Natural killer cell (primary cell): ENCODE measurements around the gene LMBR1. TPM values are rescaled to one million over a fixed set of nuclear protein-coding genes. Genes with fewer than 3 reads are reported as not detected.
"Not testable (repeated sequence)": the region's sequence is repeated elsewhere in the genome, so short reads cannot be mapped to it uniquely, and the experiment has no call there.

Source experiments
- ATAC-seq, 3 donors: fragments of 150-1000 bp in 2 of 3; fragments of 200-7000 bp in 1 of 3; cut with Tn5 transposase; 1 replicate in 1 of 3; 2 replicates in 2 of 3; pipeline ENCODE4 v1.10.0; 2021; ENCODE audit warnings: mild to moderate bottlenecking in 2 of 3, moderate library complexity in 2 of 3
- DNase-seq, 2 donors: peaks; one replicate each; pipeline versions ENCODE4 v3.0.0 to v3.0.0-alpha.2; 2013 to 2021; ENCODE audit warnings: mixed read lengths in 1 of 2
- H3K27ac ChIP-seq: one replicate; pipeline ENCODE4 v1.5.1; 2013; ENCODE audit warnings: mild to moderate bottlenecking, low read length
- H3K27me3 ChIP-seq: one replicate; pipeline ENCODE4 v1.6.1; 2013; ENCODE audit warnings: low read length; ENCODE audit not compliant: control insufficient read depth, insufficient read depth
- H3K36me3 ChIP-seq: one replicate; pipeline ENCODE4 v1.6.1; 2013; ENCODE audit warnings: low read length; ENCODE audit not compliant: control insufficient read depth, insufficient read depth
- H3K4me1 ChIP-seq: one replicate; pipeline ENCODE4 v1.6.1; 2013; ENCODE audit warnings: low read length; ENCODE audit not compliant: control insufficient read depth, insufficient read depth
- H3K4me3 ChIP-seq: one replicate; pipeline ENCODE4 v1.5.1; 2013; ENCODE audit warnings: low read length
- H3K9me3 ChIP-seq: one replicate; pipeline ENCODE4 v1.6.1; 2013; ENCODE audit warnings: low read length; ENCODE audit not compliant: control insufficient read depth, insufficient read depth
- H3K27ac Mint-ChIP-seq, 2 donors: one replicate each; pipeline ENCODE4 v1.8.0; 2022; ENCODE audit warnings: mild to moderate bottlenecking in 2 of 2, mixed read lengths in 2 of 2, moderate library complexity in 1 of 2
- H3K27me3 Mint-ChIP-seq, 2 donors: one replicate each; pipeline ENCODE4 v1.8.0; 2022; ENCODE audit warnings: low read depth in 2 of 2, mixed read lengths in 2 of 2
- H3K36me3 Mint-ChIP-seq: one replicate; pipeline ENCODE4 v1.8.0; 2022; ENCODE audit warnings: mixed read lengths
- H3K4me1 Mint-ChIP-seq, 2 donors: one replicate each; pipeline ENCODE4 v1.8.0; 2022; ENCODE audit warnings: mixed read lengths in 2 of 2
- H3K4me3 Mint-ChIP-seq: one replicate; pipeline ENCODE4 v1.8.0; 2022; ENCODE audit warnings: mild to moderate bottlenecking, moderate library complexity, mixed read lengths
- H3K9me3 Mint-ChIP-seq, 2 donors: one replicate each; pipeline ENCODE4 v1.8.0; 2022; ENCODE audit warnings: mixed read lengths in 2 of 2
- CTCF ChIP-seq: fragments of 200-600 bp; IDR thresholded peaks from one replicate; pipeline ENCODE4 v1.8.0; 2022; ENCODE audit warnings: antibody characterized with exemption
- WGBS: methylation state at CpG from one replicate; pipeline ENCODE4 v1.1.7; 2013; ENCODE audit warnings: missing lambda C conversion rate; ENCODE audit not compliant: insufficient coverage; 5-methylcytosine and 5-hydroxymethylcytosine counted together
- intact Hi-C: fragments of 100-400 bp; cut with micrococcal nuclease; formaldehyde crosslinking; loops from one replicate; pipeline ENCODE4 v1.14.2; 2022
- total RNA-seq, 4 donors: library from RNA; stranded (reverse); fragments of 120-200 nt in 1 of 4; gene quantifications; one replicate each; pipeline versions ENCODE4 v1.2.3 to v1.2.4, GENCODE V29; 2013 to 2022

The LMBR1 gene
- total RNA-seq, 3 donors from 2014 or later (not counting 1 experiment from before 2014, with no cell fraction given) = 60.4 to 71.7 (median 66.1) TPM

- Mint-ChIP-seq H3K4me1 (no peaks in the 10 kb centered on the region), H3K27me3 (peaks cover 39 to 46% of the 10 kb centered on the region in 2 donors), H3K36me3 (no peaks in the 10 kb centered on the region), H3K9me3 (no peaks in the 10 kb centered on the region), H3K27ac (no peak overlapping the region), H3K4me3 (no peak overlapping the region)
- H3K4me1 ChIP-seq = no peaks in the 10 kb centered on the region
- TF ChIP-seq CTCF = no peak
- H3K9me3 ChIP-seq = no peaks in the 10 kb centered on the region
- H3K36me3 ChIP-seq = no peaks in the 10 kb centered on the region
- intact Hi-C loops = no loop called here
- WGBS = 91% methylated on average over 7 of the region's 8 CpGs
- H3K4me3 ChIP-seq = no peak overlapping the region
- no peaks in the 10 kb centered on the region for H3K27me3 ChIP-seq
- ATAC-seq (no peak), DNase-seq (no peak)
- no peak overlapping the region for H3K27ac ChIP-seq
Measured at GRCh38 chr7:156652886-156653568, 240.0 kb downstream of the LMBR1 start.

- H3K4me1 ChIP-seq = no peaks in the 10 kb centered on the region
- no peak for DNase-seq
- intact Hi-C loops = no loop called here
- no peaks in the 10 kb centered on the region for H3K36me3 Mint-ChIP-seq
- no peaks in the 10 kb centered on the region for H3K9me3 ChIP-seq
- ATAC-seq = no peak
- H3K4me3 ChIP-seq = no peak overlapping the region
- H3K36me3 ChIP-seq = no peaks in the 10 kb centered on the region
- H3K27me3 Mint-ChIP-seq = peaks cover 40 to 49% of the 10 kb centered on the region in 2 donors
- no peak overlapping the region for H3K27ac Mint-ChIP-seq
- no peak for TF ChIP-seq CTCF
- no peaks in the 10 kb centered on the region for H3K9me3 Mint-ChIP-seq
- H3K4me3 Mint-ChIP-seq = no peak overlapping the region
- H3K27ac ChIP-seq = no peak overlapping the region
- no peaks in the 10 kb centered on the region for H3K27me3 ChIP-seq
- 98% methylated on average over 4 of the region's 4 CpGs for WGBS
- H3K4me1 Mint-ChIP-seq = no peaks in the 10 kb centered on the region
Measured at GRCh38 chr7:156651474-156651873, 241.5 kb downstream of the LMBR1 start.

- no peak overlapping the region for H3K4me3 ChIP-seq
- Mint-ChIP-seq H3K27me3 (peaks cover 40 to 63% of the 10 kb centered on the region in 2 donors), H3K4me1 (no peaks in the 10 kb centered on the region), H3K4me3 (no peak overlapping the region), H3K27ac (no peak overlapping the region), H3K36me3 (no peaks in the 10 kb centered on the region), H3K9me3 (no peaks in the 10 kb centered on the region)
- no peak for TF ChIP-seq CTCF
- no peak overlapping the region for H3K27ac ChIP-seq
- H3K9me3 ChIP-seq = no peaks in the 10 kb centered on the region
- intact Hi-C loops = no loop called here
- H3K36me3 ChIP-seq = no peaks in the 10 kb centered on the region
- 72% methylated on average over 9 of the region's 9 CpGs for WGBS
- ATAC-seq = no peak
- H3K27me3 ChIP-seq = no peaks in the 10 kb centered on the region
- DNase-seq = no peak
- H3K4me1 ChIP-seq = no peaks in the 10 kb centered on the region
Measured at GRCh38 chr7:156650042-156650441, 242.9 kb downstream of the LMBR1 start.

GRCh38 chr7:156647330-156647729 is 245.7 kb downstream of the LMBR1 start:
- H3K9me3 ChIP-seq, H3K4me1 ChIP-seq, H3K4me1 Mint-ChIP-seq, H3K27ac Mint-ChIP-seq, H3K36me3 Mint-ChIP-seq, H3K27me3 ChIP-seq, H3K9me3 Mint-ChIP-seq, H3K27ac ChIP-seq, H3K4me3 Mint-ChIP-seq, ATAC-seq, H3K36me3 ChIP-seq, DNase-seq, H3K4me3 ChIP-seq, intact Hi-C loops: not testable (repeated sequence)
- over 99% methylated on average over 5 of the region's 5 CpGs for WGBS
- H3K27me3 Mint-ChIP-seq = peaks cover 48 to 87% of the 10 kb centered on the region in 2 donors
